GM03348 (cell line): ENCODE measurements around the gene COX11.

Source experiments
- DNase-seq: peaks from one replicate; pipeline ENCODE4 v3.0.0; 2012; ENCODE audit warnings: low spot score

Gene COX11

DNA sequence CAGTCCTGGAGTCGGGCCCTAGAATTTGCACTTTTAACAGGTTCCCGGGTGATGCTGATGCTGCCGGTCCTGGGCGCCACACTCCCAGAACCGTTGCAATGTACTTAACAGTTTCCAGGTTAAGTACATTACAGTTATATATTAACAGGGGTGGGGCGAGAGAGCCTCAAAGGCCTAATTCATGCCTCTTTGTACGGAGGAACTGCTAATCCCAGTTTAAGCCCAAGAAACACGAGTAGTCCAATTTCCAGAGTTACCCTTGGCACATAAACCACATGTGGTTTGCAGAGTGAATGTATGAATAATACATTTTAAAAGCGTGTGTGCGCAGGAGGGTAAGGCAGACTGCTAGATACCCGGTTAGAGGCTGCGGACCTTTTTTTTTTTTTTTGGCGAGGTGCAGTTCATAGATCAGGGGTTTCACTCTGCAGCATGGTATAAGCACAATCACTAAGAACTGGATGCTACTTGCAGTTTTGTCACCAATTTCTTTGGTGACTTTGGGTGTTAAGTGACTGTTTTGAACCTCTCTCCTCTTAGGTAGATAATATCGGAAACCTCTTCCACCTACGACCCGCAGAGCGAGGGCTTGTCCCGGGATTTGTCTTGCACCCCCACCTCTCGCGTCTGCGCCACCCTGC, 713 bp downstream of the COX11 start:
- DNase-seq = peak; percentile 53

DNA sequence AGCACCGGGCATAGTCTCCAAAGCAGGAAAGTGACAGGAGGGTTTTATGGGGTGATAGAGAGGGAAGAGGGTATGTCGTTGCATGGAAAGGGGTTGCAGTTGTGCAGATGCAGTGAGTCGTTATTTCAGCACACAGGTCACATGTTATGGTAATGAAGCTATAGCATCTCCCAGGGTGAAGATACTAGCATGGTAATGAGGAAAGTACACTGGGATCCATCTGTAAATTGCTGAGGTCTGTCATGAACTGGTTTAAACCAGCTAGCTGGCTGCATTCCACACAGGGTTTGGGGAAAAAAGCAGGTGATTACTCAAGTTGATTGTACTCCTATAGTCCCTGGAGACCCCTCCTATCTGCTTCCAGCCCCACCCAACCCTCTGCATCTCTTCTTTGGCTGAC, 11.7 kb downstream of the COX11 start:
- no peak for DNase-seq

DNA sequence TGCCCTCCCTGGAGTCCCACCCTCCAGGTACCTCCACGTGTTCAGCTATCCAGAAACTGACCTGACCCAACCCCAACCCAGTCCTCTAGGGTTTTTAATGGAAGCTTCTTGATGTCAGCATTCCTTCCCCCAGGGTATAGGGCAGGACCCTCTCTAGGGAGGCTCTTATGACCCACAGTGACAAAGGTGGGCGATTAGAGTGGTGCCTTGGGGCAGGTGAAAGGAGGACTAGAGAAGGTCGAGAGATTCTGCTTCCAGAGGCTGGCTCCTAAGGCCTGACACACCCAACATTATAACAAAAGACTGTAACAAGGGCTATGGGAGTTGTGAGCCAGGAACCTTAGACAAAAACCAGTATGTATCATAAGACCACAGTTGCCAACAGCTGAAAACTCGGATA, 17.2 kb downstream of the COX11 start:
- no peak for DNase-seq

DNA sequence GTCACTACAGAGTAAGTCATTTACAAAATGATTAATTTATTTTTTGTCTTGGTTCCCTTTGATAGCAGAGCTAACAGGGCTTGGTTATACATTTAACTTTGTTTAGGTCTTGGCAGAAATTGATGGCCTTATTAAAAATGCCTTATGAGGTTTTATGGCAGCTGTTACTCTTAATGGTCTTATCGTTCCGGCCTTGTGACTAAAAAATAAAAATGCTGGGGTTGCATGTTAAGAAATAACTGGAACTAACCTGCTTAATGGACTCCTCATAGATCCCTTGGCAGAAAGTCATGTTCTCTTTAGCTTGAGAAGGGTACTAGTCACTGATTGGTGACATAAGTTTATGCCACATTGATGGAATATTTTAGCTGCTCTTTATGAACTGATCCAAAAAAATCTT, 18.3 kb downstream of the COX11 start:
- DNase-seq = no peak

DNA sequence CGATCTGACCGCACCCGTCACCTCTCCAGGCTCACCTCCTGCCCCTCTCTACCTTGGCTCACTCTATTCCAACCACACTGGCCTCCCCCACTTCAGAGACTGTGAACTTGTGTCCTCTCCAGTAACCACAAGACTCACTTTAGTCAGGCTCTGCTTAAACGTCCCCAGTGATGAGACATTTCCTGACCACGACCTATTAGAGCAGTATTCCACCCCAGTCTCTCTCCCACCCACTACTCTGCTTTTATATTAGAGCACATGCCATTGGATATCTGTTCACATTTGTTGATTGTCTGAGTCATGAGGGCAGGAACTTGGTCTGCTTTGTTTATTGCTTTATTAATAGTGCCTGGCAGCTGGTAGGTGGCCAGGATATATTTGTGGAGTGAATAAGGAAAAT, 20.1 kb downstream of the COX11 start:
- DNase-seq = peak; percentile 79

DNA sequence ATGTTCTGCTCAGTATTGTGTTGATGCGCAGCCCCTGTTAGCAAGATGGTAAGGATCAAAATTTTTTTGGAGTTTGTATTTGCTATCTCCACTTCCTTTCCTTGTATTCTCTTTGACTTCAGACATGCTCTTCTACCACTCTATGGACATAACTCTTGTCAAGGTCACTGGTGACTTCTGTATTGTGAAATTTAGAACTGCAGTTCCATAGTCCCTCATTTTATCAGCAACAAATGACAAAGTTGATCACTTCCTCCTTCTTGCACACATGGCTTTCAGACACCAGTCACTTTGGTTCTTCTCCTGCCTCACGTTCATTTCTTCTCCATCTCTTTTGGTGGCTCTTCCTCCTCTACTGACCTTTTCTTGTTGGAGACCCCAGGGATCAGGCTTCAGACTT, 21.1 kb downstream of the COX11 start:
- no peak for DNase-seq

DNA sequence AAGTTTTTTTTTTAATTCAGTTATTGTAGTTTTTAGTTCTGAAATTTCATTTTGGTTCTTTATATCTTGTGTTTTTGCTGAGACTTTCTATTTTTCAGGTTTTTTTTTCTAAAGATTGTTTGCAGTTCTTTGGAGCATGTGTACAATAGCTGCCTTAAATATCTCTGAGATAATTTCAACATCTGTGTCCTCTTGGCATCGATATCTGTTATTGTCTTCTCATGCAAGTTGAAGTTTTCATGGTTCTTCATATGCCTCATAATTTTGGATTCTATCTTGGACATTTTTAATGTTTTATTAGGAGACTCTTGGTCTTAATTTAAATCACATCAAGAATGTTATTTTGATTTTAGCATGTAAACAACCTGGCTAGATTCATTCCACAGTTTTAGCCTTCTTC, 22.8 kb downstream of the COX11 start:
- DNase-seq = peak; percentile 11

DNA sequence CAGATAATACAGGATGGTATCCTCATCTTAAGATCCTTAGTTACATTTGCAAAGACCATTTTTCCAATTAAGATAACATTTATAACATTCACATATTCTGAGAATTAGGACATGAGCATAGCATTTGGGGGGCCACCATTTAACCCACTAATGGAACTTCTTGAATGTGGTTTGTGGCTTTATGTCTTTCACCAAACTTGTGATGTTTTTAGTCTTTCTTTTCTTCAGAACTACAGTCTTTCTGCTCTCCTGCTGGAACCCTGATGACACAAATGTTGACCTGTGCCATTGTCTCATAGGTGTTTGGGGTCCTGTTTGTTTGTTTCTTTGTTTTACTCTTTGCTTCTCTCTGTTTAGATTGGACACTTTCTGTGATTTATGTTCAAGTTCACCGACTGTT, 23.2 kb downstream of the COX11 start:
- DNase-seq = no peak

DNA sequence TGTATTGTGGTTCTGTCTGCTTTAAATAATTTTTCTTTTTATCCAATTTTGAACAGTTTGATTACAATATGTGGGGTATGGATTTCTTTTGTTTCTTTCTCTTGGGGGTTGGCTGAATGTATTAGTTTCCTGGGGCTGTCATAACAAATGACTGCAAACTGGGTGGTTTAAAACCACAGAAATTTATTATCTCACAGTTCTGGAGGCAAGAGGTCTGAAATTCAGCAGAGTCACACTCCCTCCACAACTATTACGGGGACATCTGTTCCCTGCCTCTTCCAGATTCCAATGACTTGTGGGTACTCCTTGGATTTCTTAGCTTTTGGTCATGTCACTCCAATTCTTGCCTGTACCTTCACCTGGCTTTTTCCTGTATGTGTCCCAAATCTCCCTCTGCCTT, 23.7 kb downstream of the COX11 start:
- peak; percentile 29 for DNase-seq

DNA sequence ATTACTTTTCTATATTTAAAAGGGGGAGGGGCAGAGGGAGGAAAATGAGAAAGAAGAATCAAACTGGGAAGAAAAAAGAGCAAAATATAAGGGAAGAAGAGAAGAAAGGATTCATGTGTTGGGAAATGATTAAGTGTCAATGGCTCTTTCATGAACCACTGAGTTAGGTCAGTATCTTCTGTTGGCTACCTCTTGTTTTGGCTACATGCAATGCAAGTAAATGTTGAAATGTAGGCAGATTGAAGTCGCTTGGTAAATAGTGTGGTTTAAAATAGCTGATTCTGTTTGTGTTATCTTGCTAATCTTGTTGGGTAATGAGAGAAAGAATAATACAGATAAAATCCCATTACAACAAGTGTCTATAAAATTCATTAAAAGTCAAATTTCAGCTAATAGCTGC, 27.2 kb downstream of the COX11 start:
- no peak for DNase-seq

DNA sequence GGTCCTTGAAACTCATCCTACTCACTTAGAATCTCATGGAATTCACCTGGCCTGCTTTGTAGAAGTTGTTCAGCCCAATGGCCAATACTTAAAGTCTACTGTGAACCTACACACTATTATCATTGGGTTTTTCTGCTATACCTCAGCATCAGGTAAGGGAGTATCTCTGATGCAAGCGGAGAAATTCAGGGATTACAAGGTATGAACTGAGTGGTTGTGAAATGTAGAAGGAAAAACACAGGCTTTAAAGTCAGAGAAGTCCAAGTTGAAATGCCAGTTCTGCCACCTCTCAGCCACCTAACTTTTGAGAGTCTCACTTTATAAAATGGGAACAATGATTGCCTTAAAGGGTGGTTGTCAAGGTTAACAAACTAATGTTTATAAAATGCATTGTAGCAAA, 31.0 kb downstream of the COX11 start:
- DNase-seq = no peak

DNA sequence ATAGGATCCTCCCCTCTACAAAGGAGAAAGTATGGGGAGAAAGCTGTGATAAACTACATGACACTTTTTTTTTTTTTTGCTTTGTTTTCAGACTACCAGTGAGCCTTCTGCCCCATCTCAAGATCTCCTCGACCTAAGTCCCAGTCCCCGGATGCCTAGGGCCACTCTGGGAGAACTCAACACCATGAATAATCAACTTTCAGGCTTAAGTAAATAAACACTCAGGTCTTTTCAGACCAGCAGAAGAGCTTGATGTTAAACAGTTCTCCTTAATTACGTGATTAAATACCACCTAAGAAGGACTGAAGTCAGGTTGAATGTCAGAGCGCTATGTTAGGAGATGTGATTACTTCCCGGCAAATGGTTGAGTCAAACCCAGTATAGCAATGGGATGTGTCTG, 31.4 kb downstream of the COX11 start:
- DNase-seq = no peak

DNA sequence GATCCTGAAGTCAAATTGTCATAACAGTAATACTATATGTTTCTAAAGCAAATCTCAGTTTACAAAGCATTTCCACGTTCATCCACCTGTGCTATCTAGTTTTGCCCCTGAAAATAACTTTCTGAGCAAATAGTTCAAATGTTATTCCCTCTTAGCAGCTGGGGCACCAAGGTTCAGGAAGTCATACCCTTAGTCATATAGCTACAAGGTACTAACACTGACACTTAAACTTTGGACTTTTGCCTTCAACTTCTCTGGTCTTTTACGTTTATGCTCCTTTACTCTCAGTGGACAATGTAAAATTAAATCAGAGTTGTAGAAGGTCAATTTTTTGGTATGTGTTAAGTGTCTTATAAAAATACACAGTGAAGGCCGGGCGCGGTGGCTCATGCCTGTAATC, 33.0 kb downstream of the COX11 start:
- DNase-seq = no peak

DNA sequence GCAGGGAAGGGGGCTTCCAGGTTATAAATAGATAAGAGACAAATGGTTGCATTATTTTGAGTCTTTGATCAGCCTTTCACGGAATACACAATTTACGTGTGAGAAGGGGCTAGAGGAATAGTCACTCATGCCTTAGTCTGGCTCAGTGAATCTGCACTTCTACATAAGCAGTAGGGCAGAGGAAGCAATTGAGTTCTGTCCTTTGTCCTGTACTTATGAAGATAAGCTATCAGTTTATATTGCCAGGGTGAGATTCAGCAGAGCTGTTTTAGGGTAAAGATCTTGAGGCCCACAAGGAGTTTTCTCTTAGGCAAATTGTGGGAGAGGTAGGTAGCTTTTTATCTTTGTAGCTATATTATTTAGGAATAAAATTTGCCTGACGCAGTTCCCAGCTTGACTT, 34.5 kb downstream of the COX11 start:
- DNase-seq = no peak

DNA sequence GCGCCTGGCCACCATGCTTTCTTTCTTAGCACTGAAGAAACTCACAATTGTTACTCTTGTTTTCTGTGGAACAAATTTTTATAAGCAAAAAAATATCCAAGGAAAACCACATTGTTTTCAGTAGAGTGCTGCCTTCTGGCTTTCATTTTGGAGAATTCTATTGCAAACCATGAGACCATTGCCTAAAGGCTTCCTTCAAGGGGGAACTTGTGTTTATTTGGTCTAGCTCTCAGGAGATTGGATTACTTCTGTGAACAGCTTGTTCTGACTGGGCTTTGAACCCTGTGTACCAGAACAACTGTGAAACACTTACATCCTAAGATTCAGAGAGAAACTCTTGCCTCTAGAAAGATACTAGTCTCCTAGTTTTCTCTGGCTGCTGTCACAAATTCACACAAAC, 35.7 kb downstream of the COX11 start:
- no peak for DNase-seq

DNA sequence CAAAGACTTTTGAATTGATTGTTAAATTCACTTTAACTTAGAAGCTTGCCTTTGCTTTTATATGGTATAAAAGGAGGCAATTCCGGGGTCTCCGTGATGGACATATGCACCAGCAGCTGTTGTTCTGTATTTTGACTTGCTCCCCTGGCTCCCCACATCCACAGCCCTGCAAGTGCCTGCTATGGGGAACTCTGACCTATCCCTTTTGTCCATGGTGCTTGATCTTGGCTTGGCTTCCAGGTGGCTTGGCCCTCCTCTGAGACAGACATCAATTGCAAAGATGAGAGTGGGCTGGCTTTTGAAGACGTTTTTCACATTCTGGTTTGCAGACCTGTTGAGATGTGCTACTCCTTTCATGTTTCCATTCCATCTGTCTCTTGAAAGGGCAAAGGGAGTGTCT, 40.9 kb downstream of the COX11 start:
- DNase-seq = no peak

DNA sequence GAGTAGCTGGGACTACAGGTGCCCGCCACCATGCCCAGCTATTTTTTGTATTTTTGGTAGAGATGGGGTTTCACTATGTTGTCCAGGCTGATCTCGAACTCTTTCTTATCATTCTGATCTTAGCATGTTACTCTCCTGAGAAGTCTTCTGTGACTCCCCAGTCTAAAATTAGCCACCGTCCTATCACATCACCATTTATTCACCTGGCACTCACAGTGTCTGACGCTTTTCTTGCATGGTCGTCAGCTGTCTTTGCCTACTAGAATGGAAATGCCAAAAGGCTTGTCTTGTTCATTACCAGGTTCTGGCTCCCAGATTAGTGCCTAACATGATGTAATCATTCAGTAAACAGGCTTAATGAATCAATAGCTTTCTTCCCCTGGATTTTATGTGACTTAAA, 44.0 kb downstream of the COX11 start:
- no peak for DNase-seq

DNA sequence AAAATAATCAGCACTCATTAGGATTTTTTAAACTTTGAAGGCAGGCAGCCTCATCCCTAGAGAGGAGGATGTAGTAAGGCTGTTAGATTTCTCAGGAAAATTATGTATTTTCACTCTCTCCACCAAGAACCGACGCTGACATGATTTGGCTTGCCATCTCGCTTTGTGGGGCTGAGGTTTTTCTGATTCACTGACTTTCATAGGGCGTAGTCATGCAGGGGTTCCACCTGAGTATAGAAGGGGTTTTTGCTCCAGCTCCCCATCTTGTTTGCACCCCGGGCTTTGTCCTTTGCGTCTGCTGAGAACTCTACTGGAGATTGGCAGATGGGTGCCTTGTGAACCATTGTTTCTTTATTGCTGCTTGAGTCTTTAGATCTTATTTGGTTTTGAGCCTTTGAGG, 47.6 kb downstream of the COX11 start:
- DNase-seq = no peak

DNA sequence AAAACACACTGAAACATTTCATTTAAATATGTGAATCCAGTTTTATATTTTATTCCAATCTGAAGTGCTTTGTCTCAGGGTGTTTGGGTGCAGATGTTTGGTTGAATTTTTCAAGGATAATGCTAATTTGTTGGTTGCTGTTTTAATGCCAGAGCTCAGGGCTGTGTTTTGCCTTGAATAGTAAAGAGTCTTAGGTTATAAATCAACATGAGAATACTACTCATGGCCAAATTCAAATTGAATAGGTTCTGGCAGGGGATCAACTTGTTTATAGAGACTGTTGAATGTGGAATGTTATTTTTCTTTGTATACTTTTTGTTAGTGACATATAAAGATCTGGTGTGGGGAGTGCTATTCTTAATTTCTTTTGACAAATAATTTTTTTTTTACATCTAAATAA, 49.0 kb downstream of the COX11 start:
- no peak for DNase-seq

DNA sequence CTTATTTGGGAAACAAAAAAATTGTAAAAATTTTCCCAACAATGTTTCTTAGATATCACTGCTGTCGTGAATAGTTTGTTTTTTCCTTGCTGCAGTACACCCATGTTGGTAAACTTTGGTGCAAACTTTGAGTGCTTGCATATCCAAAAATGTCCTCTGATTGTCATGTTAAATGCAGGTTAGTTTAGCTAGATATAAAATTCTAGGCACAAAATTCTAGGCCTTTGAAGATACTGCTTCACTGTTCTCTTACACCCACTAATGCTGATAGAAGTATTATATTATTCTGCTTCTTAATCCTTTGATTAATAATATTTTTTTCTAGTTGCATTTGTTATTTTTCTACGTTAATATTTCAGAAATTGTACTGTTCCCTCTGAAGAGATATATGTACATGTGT, 51.7 kb downstream of the COX11 start:
- DNase-seq = no peak
